Measurements from ENCODE around the gene C11orf52. TPM values are rescaled to one million over a fixed set of nuclear protein-coding genes. Genes with fewer than 3 reads are reported as not detected.

C11orf52 gene
- total and polyA plus RNA-seq, 8 donors, result 3.9 to 43.4 (median 18.7) TPM; not detected in 1

DNA sequence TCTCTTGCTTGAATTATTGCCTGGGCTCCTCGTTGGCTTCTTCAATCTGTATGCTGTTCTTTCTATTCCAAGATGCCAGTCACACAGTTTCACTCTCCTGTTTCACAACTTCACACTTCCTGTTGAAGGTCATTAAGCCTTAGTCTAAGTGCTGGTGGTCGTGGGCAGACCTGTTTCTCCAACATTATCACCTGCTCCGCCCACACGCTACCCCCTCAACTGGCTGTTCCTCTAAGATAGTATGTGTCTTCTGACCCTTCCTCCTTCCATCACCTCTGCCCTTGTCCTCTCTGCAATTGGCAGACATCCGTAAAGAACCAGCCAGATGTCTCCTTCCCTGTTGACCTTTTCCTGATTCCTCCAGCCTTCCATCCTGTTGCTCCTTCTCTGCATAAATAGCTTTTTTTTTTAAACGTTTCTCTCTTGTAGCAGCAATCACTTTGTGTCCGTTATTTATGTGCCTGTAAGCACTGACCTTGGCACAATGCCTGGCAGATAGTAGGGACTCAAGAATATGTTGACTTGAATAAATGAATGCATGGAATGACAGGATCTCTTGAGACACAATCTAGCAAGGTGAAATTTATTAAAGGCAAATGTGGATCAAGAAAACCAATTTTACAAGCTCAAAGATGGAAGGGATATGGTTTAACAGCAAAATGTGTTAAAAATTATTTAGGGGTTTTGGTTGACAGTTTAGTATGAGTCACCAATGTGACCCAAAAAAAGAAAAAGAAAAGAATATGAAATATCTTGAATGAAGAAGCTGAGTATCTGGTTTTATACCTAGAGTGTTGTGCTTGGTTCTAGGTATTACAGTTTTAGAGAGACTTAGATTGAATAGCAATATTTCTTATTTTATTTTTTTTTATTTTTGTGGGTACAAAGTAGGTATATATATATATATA is 31.1 kb downstream of the C11orf52 start:
- no peaks in the 10 kb centered on the region for H3K9me3 ChIP-seq
- 50 to 54% (median 52%) methylated on average over 7 of the region's 7 CpGs for WGBS, 5 donors
- no peak overlapping the region for H3K27ac ChIP-seq
- H3K4me3 ChIP-seq, result no peak overlapping the region
- no peak for DNase-seq
- TF ChIP-seq POLR2A (IDR thresholded peaks at IDR 0.05) (no peak), EP300 (IDR thresholded peaks at IDR 0.05) (no peak), POLR2AphosphoS5 (IDR thresholded peaks at IDR 0.05) (no peak)
- TF ChIP-seq, protein P1, sequence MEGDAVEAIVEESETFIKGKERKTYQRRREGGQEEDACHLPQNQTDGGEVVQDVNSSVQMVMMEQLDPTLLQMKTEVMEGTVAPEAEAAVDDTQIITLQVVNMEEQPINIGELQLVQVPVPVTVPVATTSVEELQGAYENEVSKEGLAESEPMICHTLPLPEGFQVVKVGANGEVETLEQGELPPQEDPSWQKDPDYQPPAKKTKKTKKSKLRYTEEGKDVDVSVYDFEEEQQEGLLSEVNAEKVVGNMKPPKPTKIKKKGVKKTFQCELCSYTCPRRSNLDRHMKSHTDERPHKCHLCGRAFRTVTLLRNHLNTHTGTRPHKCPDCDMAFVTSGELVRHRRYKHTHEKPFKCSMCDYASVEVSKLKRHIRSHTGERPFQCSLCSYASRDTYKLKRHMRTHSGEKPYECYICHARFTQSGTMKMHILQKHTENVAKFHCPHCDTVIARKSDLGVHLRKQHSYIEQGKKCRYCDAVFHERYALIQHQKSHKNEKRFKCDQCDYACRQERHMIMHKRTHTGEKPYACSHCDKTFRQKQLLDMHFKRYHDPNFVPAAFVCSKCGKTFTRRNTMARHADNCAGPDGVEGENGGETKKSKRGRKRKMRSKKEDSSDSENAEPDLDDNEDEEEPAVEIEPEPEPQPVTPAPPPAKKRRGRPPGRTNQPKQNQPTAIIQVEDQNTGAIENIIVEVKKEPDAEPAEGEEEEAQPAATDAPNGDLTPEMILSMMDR (IDR thresholded peaks at IDR 0.05), result no peak
- intact Hi-C loops (cut with DNase I; ENCODE audit: low total_unique reads), result no loop called here
- no peaks in the 10 kb centered on the region for H3K27me3 ChIP-seq
- peaks cover 0 to 24% (median 18%) of the 10 kb centered on the region in 4 donors for H3K4me1 ChIP-seq
- H3K36me3 ChIP-seq, result no peaks in the 10 kb centered on the region

DNA sequence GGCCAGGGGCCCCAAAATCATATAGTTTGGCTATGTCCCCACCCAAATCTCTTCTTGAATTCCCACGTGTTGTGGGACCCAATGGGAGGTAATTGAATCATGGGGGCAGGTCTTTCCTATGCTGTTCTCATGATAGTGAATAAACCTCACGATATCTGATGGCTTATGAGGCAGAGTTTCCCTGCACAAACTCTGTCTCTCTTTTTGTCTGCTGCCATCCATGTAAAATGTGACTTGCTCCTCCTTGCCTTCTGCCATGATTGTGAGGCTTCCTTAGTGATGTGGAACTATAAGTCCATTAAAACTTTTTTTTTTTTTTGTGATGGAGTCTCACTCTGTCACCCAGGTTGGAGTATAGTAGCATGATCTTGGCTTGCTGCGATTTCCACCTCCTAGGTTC is 32.9 kb downstream of the C11orf52 start:
- no peak for TF ChIP-seq EP300 (IDR thresholded peaks at IDR 0.05)
- no peak for TF ChIP-seq POLR2A (IDR thresholded peaks at IDR 0.05)
- no peak for TF ChIP-seq POLR2AphosphoS5 (IDR thresholded peaks at IDR 0.05)
- TF ChIP-seq, protein P1 (IDR thresholded peaks at IDR 0.05), result no peak
- no peaks in the 10 kb centered on the region for H3K36me3 ChIP-seq
- peaks cover 0 to 8% (median 6%) of the 10 kb centered on the region in 4 donors for H3K4me1 ChIP-seq
- no peaks in the 10 kb centered on the region for H3K9me3 ChIP-seq
- WGBS, 5 donors, result 89 to 96% (median 93%) methylated on average over 3 of the region's 3 CpGs
- intact Hi-C loops (cut with DNase I; ENCODE audit: low total_unique reads), result no loop called here
- DNase-seq, result no peak
- no peaks in the 10 kb centered on the region for H3K27me3 ChIP-seq
- no peak overlapping the region for H3K27ac ChIP-seq
- H3K4me3 ChIP-seq, result no peak overlapping the region

DNA sequence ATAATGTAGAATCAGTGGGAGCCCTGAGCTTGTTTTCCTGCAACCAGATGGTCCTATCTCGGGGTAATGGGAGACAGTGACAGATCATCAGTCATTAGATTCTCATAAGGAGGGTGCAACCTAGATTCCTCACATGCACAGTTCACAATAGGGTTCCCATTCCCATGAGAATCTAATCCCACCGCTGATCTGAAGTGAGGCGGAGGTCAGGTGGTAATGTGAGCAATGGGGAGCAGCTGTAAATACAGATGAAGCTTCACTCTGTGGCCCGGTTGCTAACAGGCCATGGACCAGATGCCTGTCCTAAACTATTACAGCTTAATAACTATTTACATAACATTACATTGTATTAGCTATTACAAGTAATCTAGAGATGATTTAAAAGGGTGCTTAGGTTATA is 35.4 kb downstream of the C11orf52 start:
- H3K27me3 ChIP-seq, result no peaks in the 10 kb centered on the region
- H3K27ac ChIP-seq, result no peak overlapping the region
- H3K36me3 ChIP-seq, result peaks cover 0 to 7% (median 0%) of the 10 kb centered on the region in 4 donors
- TF ChIP-seq EP300 (IDR thresholded peaks at IDR 0.05), result no peak
- TF ChIP-seq POLR2A (IDR thresholded peaks at IDR 0.05), result no peak
- TF ChIP-seq POLR2AphosphoS5 (IDR thresholded peaks at IDR 0.05), result no peak
- TF ChIP-seq, protein P1 (IDR thresholded peaks at IDR 0.05), result no peak
- intact Hi-C loops (cut with DNase I; ENCODE audit: low total_unique reads), result no loop called here
- H3K4me3 ChIP-seq, result no peak overlapping the region
- WGBS, 5 donors, result 90 to 96% (median 93%) methylated on average over 4 of the region's 4 CpGs
- no peaks in the 10 kb centered on the region for H3K9me3 ChIP-seq
- no peak for DNase-seq
- H3K4me1 ChIP-seq, result no peaks in the 10 kb centered on the region

DNA sequence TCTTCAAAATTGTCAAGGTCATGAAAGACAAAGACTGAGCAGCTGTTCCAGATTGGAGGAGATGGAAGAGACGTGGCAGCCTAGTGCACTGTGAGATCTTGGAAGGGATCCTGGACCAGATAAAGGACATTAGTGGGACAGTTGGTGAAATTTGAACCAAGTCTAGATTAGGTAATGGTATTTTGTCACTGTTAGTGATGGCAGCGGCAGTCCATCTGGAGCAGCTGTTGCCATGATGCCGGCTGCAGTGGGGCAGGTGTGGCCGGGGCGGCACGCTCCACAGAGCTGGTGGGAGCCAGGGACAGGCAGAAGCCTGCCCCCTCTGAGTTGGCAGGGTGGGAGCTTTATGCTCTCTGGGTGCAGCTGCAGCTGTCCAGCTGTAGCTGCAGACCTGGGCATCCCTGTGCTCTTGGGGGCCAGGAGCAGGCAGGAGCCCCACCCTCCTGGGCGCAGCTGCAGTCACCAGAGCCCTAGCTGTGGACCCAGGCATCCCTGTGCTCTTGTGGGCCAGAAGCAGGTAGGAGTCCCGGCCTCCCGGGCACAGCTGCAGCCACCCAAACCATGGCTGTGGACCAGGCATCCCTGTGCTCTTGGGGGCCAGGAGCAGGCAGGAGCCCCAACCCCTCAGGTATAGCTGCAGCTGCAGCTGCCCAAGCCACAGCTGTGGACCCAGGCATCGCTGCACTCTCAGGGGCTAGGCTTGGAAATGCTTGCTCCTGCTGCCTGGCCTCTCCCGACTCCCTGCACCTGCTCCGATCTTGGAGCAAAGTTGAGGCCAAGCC is 39.1 kb downstream of the C11orf52 start:
- Histone ChIP-seq H3K27me3 (no peaks in the 10 kb centered on the region), H3K27ac (no peak overlapping the region), H3K4me1 (peaks cover 0 to 6% (median 5%) of the 10 kb centered on the region in 4 donors), H3K4me3 (no peak overlapping the region), H3K9me3 (no peaks in the 10 kb centered on the region), H3K36me3 (peaks cover 0 to 7% (median 0%) of the 10 kb centered on the region in 4 donors)
- intact Hi-C loops (cut with DNase I; ENCODE audit: low total_unique reads), result no loop called here
- TF ChIP-seq, protein P1 (IDR thresholded peaks at IDR 0.05), result no peak
- no peak for TF ChIP-seq POLR2A (IDR thresholded peaks at IDR 0.05)
- TF ChIP-seq POLR2AphosphoS5 (IDR thresholded peaks at IDR 0.05), result no peak
- no peak for TF ChIP-seq EP300 (IDR thresholded peaks at IDR 0.05)
- no peak for DNase-seq
- 92 to 98% (median 94%) methylated on average over 9 to 12 of the region's 12 CpGs for WGBS, 5 donors

Measured in stomach (tissue), 9 donors.